Measurements from ENCODE around the gene TECPR2. TPM values are rescaled to one million over a fixed set of nuclear protein-coding genes. Genes with fewer than 3 reads are reported as not detected.

Gene TECPR2
- total RNA-seq, 2 donors from 2014 or later, result 7.0 to 51.4 TPM

DNA sequence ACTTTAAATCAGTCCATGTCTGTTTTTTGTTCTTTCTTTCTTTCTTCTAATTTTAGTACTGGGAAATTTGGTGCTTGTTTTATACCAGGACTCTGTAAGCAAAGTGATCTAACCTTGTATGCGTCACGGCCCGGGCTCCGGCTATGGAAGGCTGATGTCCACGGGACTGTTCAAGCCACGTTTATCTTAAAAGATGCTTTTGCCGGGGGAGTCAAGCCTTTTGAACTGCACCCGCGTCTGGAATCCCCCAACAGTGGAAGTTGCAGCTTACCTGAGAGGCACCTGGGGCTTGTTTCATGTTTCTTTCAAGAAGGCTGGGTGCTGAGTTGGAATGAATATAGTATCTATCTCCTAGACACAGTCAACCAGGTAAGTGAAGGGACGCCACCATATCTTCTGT, 62.2 kb downstream of the TECPR2 start:
- WGBS, 2 donors, result 92 to 96% methylated on average over 10 of the region's 10 CpGs
- Histone ChIP-seq H3K27ac (no peak overlapping the region), H3K4me3 (no peak overlapping the region), H3K27me3 (no peaks in the 10 kb centered on the region), H3K4me1 (no peaks in the 10 kb centered on the region), H3K9me3 (no peaks in the 10 kb centered on the region), H3K36me3 (replicated peaks in 1 of 2; ENCODE audit: insufficient read depth in 1 of 2, low read depth in 2 of 2) (no peaks in the 10 kb centered on the region)
- ATAC-seq (no peak), DNase-seq (no peak)
- intact Hi-C loops (cut with DNase I), result no loop called here
- TF ChIP-seq, protein P1, sequence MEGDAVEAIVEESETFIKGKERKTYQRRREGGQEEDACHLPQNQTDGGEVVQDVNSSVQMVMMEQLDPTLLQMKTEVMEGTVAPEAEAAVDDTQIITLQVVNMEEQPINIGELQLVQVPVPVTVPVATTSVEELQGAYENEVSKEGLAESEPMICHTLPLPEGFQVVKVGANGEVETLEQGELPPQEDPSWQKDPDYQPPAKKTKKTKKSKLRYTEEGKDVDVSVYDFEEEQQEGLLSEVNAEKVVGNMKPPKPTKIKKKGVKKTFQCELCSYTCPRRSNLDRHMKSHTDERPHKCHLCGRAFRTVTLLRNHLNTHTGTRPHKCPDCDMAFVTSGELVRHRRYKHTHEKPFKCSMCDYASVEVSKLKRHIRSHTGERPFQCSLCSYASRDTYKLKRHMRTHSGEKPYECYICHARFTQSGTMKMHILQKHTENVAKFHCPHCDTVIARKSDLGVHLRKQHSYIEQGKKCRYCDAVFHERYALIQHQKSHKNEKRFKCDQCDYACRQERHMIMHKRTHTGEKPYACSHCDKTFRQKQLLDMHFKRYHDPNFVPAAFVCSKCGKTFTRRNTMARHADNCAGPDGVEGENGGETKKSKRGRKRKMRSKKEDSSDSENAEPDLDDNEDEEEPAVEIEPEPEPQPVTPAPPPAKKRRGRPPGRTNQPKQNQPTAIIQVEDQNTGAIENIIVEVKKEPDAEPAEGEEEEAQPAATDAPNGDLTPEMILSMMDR (IDR thresholded peaks at IDR 0.05), result no peak

DNA sequence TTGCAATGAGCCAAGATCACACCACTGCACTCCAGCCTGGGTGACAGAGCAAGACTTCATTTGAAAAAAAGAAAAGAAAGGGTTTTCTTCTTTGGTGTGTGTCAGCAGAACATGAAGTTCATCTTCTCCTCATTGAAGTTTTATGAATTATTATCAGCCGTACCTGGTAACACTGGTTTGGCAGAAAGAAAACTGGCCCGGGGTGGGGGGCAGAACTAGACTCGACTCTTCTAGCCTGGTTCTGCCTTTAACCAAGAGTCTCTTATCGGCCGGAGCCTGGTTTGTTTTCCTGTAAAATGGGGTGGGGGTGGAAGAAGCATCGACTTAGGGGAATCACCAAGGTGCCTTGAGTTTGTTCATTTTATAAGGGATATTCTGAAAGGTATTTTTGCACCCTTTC, 64.1 kb downstream of the TECPR2 start:
- DNase-seq, result no peak
- Histone ChIP-seq H3K4me1 (no peaks in the 10 kb centered on the region), H3K4me3 (no peak overlapping the region), H3K9me3 (no peaks in the 10 kb centered on the region), H3K27ac (no peak overlapping the region), H3K27me3 (no peaks in the 10 kb centered on the region), H3K36me3 (replicated peaks in 1 of 2; ENCODE audit: insufficient read depth in 1 of 2, low read depth in 2 of 2) (no peaks in the 10 kb centered on the region)
- ATAC-seq, result no peak
- intact Hi-C loops (cut with DNase I), result no loop called here
- 95 to 96% methylated on average over 6 of the region's 6 CpGs for WGBS, 2 donors
- no peak for TF ChIP-seq POLR2A (IDR thresholded peaks at IDR 0.05)
- TF ChIP-seq, protein P1 (IDR thresholded peaks at IDR 0.05), result no peak

DNA sequence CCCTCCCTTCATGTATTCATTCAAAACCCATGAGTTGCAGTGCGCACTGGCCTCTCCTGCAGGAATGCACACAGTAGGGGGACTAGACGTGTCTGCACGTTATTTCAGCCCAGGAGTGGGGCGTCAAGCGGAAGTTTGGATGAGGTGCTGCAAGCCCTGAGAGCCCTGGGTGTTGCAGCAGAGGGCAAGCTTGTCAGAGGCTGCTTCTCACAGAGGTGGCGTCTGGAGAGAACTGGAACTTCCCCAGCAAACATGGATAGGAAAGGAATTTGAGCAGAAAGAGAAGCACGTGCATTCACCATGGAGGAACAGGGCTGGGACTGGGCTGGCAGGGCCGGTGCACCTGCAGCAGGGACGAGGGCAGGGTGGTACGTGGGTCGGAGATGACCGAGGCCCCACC, 64.9 kb downstream of the TECPR2 start:
- intact Hi-C loops (cut with DNase I), result no loop called here
- Histone ChIP-seq H3K36me3 (replicated peaks in 1 of 2; ENCODE audit: insufficient read depth in 1 of 2, low read depth in 2 of 2) (no peaks in the 10 kb centered on the region), H3K9me3 (no peaks in the 10 kb centered on the region), H3K27me3 (no peaks in the 10 kb centered on the region), H3K4me1 (no peaks in the 10 kb centered on the region), H3K27ac (no peak overlapping the region), H3K4me3 (no peak overlapping the region)
- DNase-seq, result no peak
- ATAC-seq, result no peak
- 90 to 97% methylated on average over 10 to 11 of the region's 12 CpGs for WGBS, 2 donors
- no peak for TF ChIP-seq POLR2A (IDR thresholded peaks at IDR 0.05)
- TF ChIP-seq, protein P1 (IDR thresholded peaks at IDR 0.05), result no peak

DNA sequence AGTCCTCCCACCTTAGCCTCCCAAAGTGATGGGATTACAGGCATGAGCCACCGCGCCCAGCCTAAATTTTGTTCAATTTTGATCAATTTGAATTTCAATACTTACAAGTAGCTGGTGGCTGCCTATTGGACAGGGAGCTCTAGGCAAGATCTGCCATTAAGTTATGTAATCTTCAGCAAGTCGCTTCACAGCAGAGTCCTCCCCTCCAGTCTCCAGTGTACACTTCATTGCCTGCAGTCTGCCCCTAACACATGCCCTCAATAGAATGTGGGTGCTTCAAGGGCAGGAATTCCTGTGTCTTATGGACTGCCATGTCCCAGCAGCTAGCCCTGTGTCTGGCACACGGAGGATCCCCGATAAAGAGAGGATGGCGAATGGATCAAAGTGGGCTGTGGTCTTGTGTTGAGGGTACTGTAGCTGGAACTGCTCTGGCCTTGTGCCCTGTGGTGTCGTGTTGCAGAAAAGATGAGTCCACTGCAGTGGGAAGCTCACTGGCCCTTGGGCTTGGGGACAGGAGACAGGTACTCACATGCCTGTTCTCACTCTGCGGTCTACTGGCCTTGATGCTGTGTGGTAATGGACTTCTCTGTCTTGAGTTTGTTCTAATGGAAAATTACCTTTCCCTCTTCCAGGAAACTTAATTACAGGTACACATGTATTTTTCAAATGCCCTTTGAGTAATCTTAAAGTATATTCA, 67.6 kb downstream of the TECPR2 start:
- 95 to 96% methylated on average over 6 to 8 of the region's 8 CpGs for WGBS, 2 donors
- Histone ChIP-seq H3K27ac (no peak overlapping the region), H3K36me3 (replicated peaks in 1 of 2; ENCODE audit: insufficient read depth in 1 of 2, low read depth in 2 of 2) (no peaks in the 10 kb centered on the region), H3K9me3 (no peaks in the 10 kb centered on the region), H3K27me3 (no peaks in the 10 kb centered on the region), H3K4me3 (no peak overlapping the region), H3K4me1 (no peaks in the 10 kb centered on the region)
- intact Hi-C loops (cut with DNase I), result no loop called here
- no peak for TF ChIP-seq POLR2A (IDR thresholded peaks at IDR 0.05)
- TF ChIP-seq, protein P1 (IDR thresholded peaks at IDR 0.05), result no peak
- ATAC-seq (no peak), DNase-seq (no peak)

DNA sequence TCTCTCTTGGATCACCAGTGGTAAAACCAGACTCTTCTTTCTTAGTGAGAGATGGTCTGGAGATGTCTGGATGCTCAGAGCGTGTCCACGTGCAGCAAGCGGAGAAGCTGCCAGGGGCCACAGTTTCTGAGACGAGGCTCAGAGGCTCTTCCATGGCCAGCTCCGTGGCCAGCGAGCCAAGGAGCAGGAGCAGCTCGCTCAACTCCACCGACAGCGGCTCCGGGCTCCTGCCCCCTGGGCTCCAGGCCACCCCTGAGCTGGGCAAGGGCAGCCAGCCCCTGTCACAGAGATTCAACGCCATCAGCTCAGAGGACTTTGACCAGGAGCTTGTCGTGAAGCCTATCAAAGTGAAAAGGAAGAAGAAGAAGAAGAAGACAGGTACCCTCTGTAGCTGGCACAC, 69.0 kb downstream of the TECPR2 start:
- Histone ChIP-seq H3K4me1 (no peaks in the 10 kb centered on the region), H3K36me3 (replicated peaks in 1 of 2; ENCODE audit: insufficient read depth in 1 of 2, low read depth in 2 of 2) (no peaks in the 10 kb centered on the region), H3K27me3 (no peaks in the 10 kb centered on the region), H3K9me3 (no peaks in the 10 kb centered on the region), H3K4me3 (no peak overlapping the region), H3K27ac (no peak overlapping the region)
- 81 to 91% methylated on average over 5 to 12 of the region's 12 CpGs for WGBS, 2 donors
- no peak for ATAC-seq
- TF ChIP-seq, protein P1 (IDR thresholded peaks at IDR 0.05), result no peak
- TF ChIP-seq POLR2A (IDR thresholded peaks at IDR 0.05), result no peak
- DNase-seq, result no peak
- intact Hi-C loops (cut with DNase I), result no loop called here

Data from body of pancreas (tissue), 4 donors.